Stimulated activated CD8-positive, alpha-beta memory T cell treated with anti-CD3 and anti-CD28 coated beads, Interleukin-4, amount 100 ng/mL, for 4 hours (primary cell): Measurements from ENCODE around the gene MMS19.
"Not testable (repeated sequence)": the region's sequence is repeated elsewhere in the genome, so short reads cannot be mapped to it uniquely, and the experiment has no call there.

Source experiments
- DNase-seq, 2 donors: peaks; one replicate each; pipeline ENCODE4 v3.0.0-alpha.2; 2020; ENCODE audit warnings: low read depth in 2 of 2, low spot score in 1 of 2

The MMS19 gene

GRCh38 chr10:97506199-97506991 is 8.2 kb upstream of the MMS19 start:
- DNase-seq, result no peak

GRCh38 chr10:97505152-97505551 is 6.9 kb upstream of the MMS19 start:
- no peak for DNase-seq

- no peak for DNase-seq
Observed at GRCh38 chr10:97503406-97503805, 5.2 kb upstream of the MMS19 start.

GRCh38 chr10:97502916-97503315 is 4.7 kb upstream of the MMS19 start:
- no peak for DNase-seq

GRCh38 chr10:97500297-97500575 is 2.0 kb upstream of the MMS19 start:
- no peak for DNase-seq

GRCh38 chr10:97499561-97500296 is 1.5 kb upstream of the MMS19 start:
- DNase-seq, result no peak

GRCh38 chr10:97498841-97499560 is 779 bp upstream of the MMS19 start, which contains the start of gene UBTD1:
TSS of gene UBTD1 (plus strand) at chr10:97498924. CDS start at chr10:97499204, 280 bp downstream.
- peak in 1 of 2 donors; percentile 1 for DNase-seq

GRCh38 chr10:97497572-97498075 is 598 bp downstream of the MMS19 start:
- DNase-seq, result peak; percentile 45

- no peak for DNase-seq
Observed at GRCh38 chr10:97494863-97495506, 3.2 kb downstream of the MMS19 start.

GRCh38 chr10:97494151-97494550 is 4.1 kb downstream of the MMS19 start:
- no peak for DNase-seq

- no peak for DNase-seq
Observed at GRCh38 chr10:97490592-97490991, 7.6 kb downstream of the MMS19 start.

- DNase-seq, result no peak
Observed at GRCh38 chr10:97485647-97486281, 12.5 kb downstream of the MMS19 start.

- DNase-seq, result no peak
Observed at GRCh38 chr10:97483921-97484320, 14.3 kb downstream of the MMS19 start.

- DNase-seq, result no peak
Observed at GRCh38 chr10:97483506-97483905, 14.7 kb downstream of the MMS19 start.

GRCh38 chr10:97482381-97482780 is 15.8 kb downstream of the MMS19 start:
- no peak for DNase-seq

- no peak for DNase-seq
Observed at GRCh38 chr10:97481071-97481470, 17.2 kb downstream of the MMS19 start.

- DNase-seq, result no peak
Observed at GRCh38 chr10:97479939-97480338, 18.3 kb downstream of the MMS19 start.

- not testable (repeated sequence) for DNase-seq
Observed at GRCh38 chr10:97479410-97479809, 18.8 kb downstream of the MMS19 start.

- DNase-seq, result no peak
Observed at GRCh38 chr10:97475936-97476594, 22.2 kb downstream of the MMS19 start.

- no peak for DNase-seq
Observed at GRCh38 chr10:97474918-97475317, 23.3 kb downstream of the MMS19 start.
